Activated T-cell treated with anti-CD3 and anti-CD28 coated beads, Interleukin-2, amount 50 U/mL, for 4 hours (primary cell): Measurements from ENCODE around the gene LTBP1. TPM values are rescaled to one million over a fixed set of nuclear protein-coding genes. Genes with fewer than 3 reads are reported as not detected.

Experiments
- ATAC-seq, 2 donors: fragments of 200-7000 bp; cut with Tn5 transposase; one replicate each; pipeline ENCODE4 v1.10.0; 2021
- DNase-seq: peaks from one replicate; pipeline ENCODE4 v3.0.0-alpha.2; 2020
- H3K27me3 Mint-ChIP-seq: one replicate; pipeline ENCODE4 v1.8.0; 2021; ENCODE audit warnings: low read depth, mixed read lengths
- H3K36me3 Mint-ChIP-seq: one replicate; pipeline ENCODE4 v1.8.0; 2022; ENCODE audit warnings: mixed read lengths; ENCODE audit not compliant: insufficient read depth
- H3K4me1 Mint-ChIP-seq: one replicate; pipeline ENCODE4 v1.8.0; 2021; ENCODE audit warnings: low read depth, mixed read lengths
- H3K4me3 Mint-ChIP-seq: one replicate; pipeline ENCODE4 v1.8.0; 2021; ENCODE audit warnings: mild to moderate bottlenecking, moderate library complexity, mixed read lengths
- H3K9me3 Mint-ChIP-seq: one replicate; pipeline ENCODE4 v1.8.0; 2021; ENCODE audit warnings: mixed read lengths
- total RNA-seq, 3 donors: library from RNA; stranded (reverse); gene quantifications; one replicate each; pipeline ENCODE4 v1.2.1, GENCODE V29; 2021

The LTBP1 gene
- total RNA-seq, 3 donors from 2014 or later = 0.21 to 0.33 (median 0.22) TPM

GRCh38 chr2:33021542-33022227 lies 74.9 kb downstream of the LTBP1 start:
- Mint-ChIP-seq H3K9me3 (no peaks in the 10 kb centered on the region), H3K4me3 (no peak overlapping the region), H3K27me3 (peaks cover 20% of the 10 kb centered on the region), H3K36me3 (no peaks in the 10 kb centered on the region), H3K4me1 (no peaks in the 10 kb centered on the region)
- ATAC-seq = no peak
- DNase-seq = no peak

- H3K9me3 Mint-ChIP-seq = no peaks in the 10 kb centered on the region
Measured at GRCh38 chr2:33022395-33022985, 75.7 kb downstream of the LTBP1 start.

DNA sequence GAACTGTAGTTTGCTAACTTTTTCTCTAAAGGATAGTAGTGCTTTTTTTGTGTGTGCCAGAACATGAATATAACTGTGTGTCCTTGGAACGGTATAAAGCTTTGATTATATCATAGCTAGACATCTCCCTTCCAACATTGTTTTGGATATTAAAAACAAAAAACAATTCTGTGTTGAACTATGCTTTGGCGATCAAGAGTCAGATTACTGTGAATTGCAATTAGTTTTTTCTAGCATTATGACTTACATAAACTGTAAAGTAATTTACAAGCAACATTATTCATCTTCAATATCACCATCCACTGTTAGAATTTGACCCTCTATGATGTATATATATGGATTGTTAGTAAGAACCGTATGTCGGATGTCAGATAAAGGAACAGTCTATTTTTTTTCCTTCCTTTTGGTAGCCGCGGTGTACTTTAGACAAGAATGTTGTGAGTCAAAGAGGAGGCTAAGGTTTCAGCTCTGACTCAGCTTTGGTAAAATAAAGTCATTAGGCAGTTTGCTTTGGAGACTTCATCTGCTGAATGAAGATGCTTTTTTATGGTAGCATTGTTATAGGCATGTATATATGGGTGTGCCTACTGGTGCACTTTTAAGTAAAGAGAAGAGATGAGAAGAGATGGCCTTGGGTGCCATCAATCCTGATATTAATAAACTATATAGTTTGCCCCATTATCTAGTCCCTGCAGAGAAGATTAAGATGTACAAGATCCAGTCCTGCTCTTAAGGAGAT lies 76.4 kb downstream of the LTBP1 start:
- Mint-ChIP-seq H3K4me3 (no peak overlapping the region), H3K4me1 (no peaks in the 10 kb centered on the region), H3K36me3 (no peaks in the 10 kb centered on the region), H3K9me3 (no peaks in the 10 kb centered on the region), H3K27me3 (peaks cover 24% of the 10 kb centered on the region)
- no peak for ATAC-seq
- no peak for DNase-seq

More at GRCh38 chr2:33022395-33022985, 75.7 kb downstream of the LTBP1 start:
- Mint-ChIP-seq H3K36me3 (no peaks in the 10 kb centered on the region), H3K27me3 (peaks cover 22% of the 10 kb centered on the region), H3K4me3 (no peak overlapping the region), H3K4me1 (no peaks in the 10 kb centered on the region)
- ATAC-seq (no peak), DNase-seq (no peak)

DNA sequence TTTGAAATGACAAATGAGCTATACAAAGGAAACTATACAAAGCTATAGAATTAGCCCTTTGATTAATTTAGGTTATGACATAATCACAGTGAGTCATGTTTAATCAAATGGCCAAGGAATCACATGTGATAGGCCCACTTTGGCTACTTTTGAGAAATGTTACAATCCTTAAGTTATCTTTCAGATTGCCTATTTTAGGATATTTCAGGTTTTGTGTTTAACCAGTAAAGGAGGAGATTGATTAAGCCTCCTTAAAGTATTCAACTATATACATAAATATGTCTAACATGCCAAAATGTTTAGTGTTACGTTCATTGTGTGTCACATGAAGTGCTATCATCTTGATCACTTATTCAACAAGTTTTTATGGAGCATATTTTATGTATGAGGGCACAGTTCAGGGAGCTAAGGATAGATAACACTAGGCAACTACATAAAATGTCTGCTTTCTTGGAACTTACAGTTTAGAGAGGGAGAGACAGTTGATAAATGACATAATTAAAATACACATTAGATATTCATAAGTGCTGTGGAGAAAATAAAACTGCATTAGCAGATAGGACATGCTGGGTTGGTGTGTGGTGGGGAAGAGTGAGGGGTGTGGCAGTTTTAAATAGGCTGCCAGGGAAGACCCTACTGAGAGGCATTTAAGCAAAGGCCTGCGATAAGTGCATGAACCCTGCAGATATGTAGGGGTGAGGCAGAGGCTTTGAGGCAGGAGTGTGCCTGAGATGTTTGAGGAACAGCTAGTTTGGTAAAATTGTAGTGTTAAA lies 77.2 kb downstream of the LTBP1 start:
- Mint-ChIP-seq H3K9me3 (no peaks in the 10 kb centered on the region), H3K27me3 (peaks cover 24% of the 10 kb centered on the region), H3K4me1 (no peaks in the 10 kb centered on the region), H3K4me3 (no peak overlapping the region), H3K36me3 (no peaks in the 10 kb centered on the region)
- ATAC-seq (no peak), DNase-seq (no peak)

GRCh38 chr2:33024758-33025157 lies 78.0 kb downstream of the LTBP1 start:
- DNase-seq (no peak), ATAC-seq (no peak)
- Mint-ChIP-seq H3K4me3 (no peak overlapping the region), H3K4me1 (no peaks in the 10 kb centered on the region), H3K27me3 (peaks cover 24% of the 10 kb centered on the region), H3K9me3 (no peaks in the 10 kb centered on the region), H3K36me3 (no peaks in the 10 kb centered on the region)

DNA sequence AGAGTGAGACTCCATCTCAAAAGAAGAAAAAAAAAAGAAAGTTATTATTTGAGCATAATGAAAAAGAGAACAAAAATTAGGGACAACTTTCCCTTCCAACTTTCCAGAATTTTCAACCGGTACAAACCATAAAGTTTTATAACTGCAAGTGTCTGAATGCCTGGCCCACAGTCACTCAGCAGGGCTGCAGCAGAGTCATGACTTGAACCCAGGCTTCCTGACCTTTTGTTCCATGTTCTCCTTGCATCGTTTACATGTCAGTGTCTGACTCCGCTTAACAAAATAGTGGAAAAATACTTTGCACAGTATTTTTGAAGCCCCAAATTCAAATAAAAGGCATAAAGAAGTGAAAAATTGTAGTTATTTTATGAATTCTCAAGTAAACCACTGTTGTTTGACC lies 82.7 kb downstream of the LTBP1 start:
- H3K36me3 Mint-ChIP-seq = no peaks in the 10 kb centered on the region
- ATAC-seq = no peak
- no peaks in the 10 kb centered on the region for H3K9me3 Mint-ChIP-seq
- no peak overlapping the region for H3K4me3 Mint-ChIP-seq
- H3K27me3 Mint-ChIP-seq = peaks cover 6% of the 10 kb centered on the region
- no peak for DNase-seq
- no peaks in the 10 kb centered on the region for H3K4me1 Mint-ChIP-seq

GRCh38 chr2:33029926-33030325 lies 83.2 kb downstream of the LTBP1 start:
- H3K27me3 Mint-ChIP-seq = peaks cover 6% of the 10 kb centered on the region
- H3K4me3 Mint-ChIP-seq = no peak overlapping the region
- DNase-seq (no peak), ATAC-seq (no peak)
- H3K9me3 Mint-ChIP-seq = no peaks in the 10 kb centered on the region
- no peaks in the 10 kb centered on the region for H3K4me1 Mint-ChIP-seq
- H3K36me3 Mint-ChIP-seq = no peaks in the 10 kb centered on the region

DNA sequence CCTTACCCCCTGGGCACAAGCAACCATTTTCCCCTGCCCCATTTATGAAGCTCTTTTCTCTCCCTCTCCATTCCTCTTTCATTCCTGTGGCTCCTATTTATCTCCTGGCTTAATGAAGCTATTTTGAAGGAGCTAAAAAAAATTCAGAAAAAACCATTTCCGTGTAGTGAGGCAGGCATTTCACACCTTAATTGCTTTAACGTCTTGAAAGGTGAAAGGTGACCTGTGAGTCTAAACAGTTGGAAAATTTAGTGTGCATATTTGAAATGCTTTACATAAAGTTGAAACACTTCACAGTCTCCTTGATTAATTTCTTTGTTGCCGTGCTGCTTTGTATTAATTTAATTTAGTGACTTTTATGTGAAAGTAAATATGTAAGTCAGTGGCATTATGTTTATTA lies 83.6 kb downstream of the LTBP1 start:
- Mint-ChIP-seq H3K4me1 (no peaks in the 10 kb centered on the region), H3K36me3 (no peaks in the 10 kb centered on the region), H3K27me3 (peaks cover 6% of the 10 kb centered on the region), H3K9me3 (no peaks in the 10 kb centered on the region), H3K4me3 (no peak overlapping the region)
- DNase-seq (no peak), ATAC-seq (no peak)

- Mint-ChIP-seq H3K27me3 (peaks cover 8% of the 10 kb centered on the region), H3K9me3 (no peaks in the 10 kb centered on the region), H3K4me1 (no peaks in the 10 kb centered on the region), H3K4me3 (no peak overlapping the region), H3K36me3 (no peaks in the 10 kb centered on the region)
- DNase-seq = no peak
- no peak for ATAC-seq
Measured at GRCh38 chr2:33032245-33032644, 85.5 kb downstream of the LTBP1 start.

DNA sequence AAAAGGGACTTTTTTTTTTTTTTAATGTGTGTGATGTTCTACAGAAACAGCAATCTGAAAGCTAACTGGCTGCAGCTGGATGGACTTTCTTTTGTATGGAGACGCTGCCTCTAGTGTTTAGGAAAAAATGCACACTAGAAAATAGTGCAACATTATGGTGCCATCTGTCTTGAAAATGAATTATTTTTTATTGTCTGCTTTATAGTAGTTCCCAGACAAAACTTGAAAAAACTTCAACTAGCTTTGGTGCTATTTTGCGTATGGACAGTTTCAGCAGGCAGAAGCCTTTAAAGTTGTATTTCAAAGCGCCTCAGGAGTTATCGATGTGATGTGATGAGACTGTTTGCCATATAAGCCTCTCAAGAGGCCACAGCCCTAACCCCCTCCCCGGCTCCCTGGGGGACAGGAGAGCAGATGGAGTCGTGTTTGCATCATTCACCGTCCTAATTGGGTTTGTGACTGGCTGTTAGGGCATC lies 86.9 kb downstream of the LTBP1 start:
- no peaks in the 10 kb centered on the region for H3K4me1 Mint-ChIP-seq
- H3K36me3 Mint-ChIP-seq = no peaks in the 10 kb centered on the region
- ATAC-seq (no peak), DNase-seq (no peak)
- no peak overlapping the region for H3K4me3 Mint-ChIP-seq
- H3K27me3 Mint-ChIP-seq = peaks cover 4% of the 10 kb centered on the region
- H3K9me3 Mint-ChIP-seq = no peaks in the 10 kb centered on the region

GRCh38 chr2:33034784-33035183 lies 88.0 kb downstream of the LTBP1 start:
- ATAC-seq = no peak
- H3K4me3 Mint-ChIP-seq = no peak overlapping the region
- no peaks in the 10 kb centered on the region for H3K4me1 Mint-ChIP-seq
- H3K27me3 Mint-ChIP-seq = peaks cover 4% of the 10 kb centered on the region
- H3K9me3 Mint-ChIP-seq = no peaks in the 10 kb centered on the region
- no peaks in the 10 kb centered on the region for H3K36me3 Mint-ChIP-seq
- DNase-seq = no peak

GRCh38 chr2:33038230-33038629 lies 91.5 kb downstream of the LTBP1 start:
- no peak for ATAC-seq
- no peaks in the 10 kb centered on the region for H3K9me3 Mint-ChIP-seq

DNA sequence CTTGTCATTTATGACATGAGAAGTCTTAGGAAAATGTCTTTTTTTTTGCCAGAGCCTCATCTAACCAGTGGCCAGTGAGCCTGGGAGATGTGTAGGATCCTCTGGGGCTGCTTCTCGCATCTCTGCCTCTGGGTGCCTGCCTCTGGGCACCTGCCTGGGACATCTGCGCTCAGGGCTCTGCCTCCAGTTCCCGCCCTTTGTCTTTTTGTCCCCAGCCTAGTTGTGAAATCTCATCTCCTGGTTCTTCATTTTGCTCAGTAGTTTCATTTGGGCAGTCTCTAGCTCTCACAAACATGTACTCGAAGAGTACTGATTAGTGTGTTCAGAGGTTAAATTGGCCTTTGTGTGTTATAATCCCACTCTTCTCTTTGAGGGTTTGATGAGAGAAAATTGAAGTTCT lies 92.0 kb downstream of the LTBP1 start:
- H3K4me1 Mint-ChIP-seq = no peaks in the 10 kb centered on the region
- no peaks in the 10 kb centered on the region for H3K9me3 Mint-ChIP-seq
- DNase-seq = no peak
- no peaks in the 10 kb centered on the region for H3K36me3 Mint-ChIP-seq
- peaks cover 3% of the 10 kb centered on the region for H3K27me3 Mint-ChIP-seq
- no peak overlapping the region for H3K4me3 Mint-ChIP-seq
- no peak for ATAC-seq

More at GRCh38 chr2:33038230-33038629, 91.5 kb downstream of the LTBP1 start:
- no peak overlapping the region for H3K4me3 Mint-ChIP-seq
- no peaks in the 10 kb centered on the region for H3K36me3 Mint-ChIP-seq
- H3K27me3 Mint-ChIP-seq = peaks cover 2% of the 10 kb centered on the region
- no peak for DNase-seq
- no peaks in the 10 kb centered on the region for H3K4me1 Mint-ChIP-seq

GRCh38 chr2:33040541-33040940 lies 93.8 kb downstream of the LTBP1 start:
- H3K4me1 Mint-ChIP-seq = no peaks in the 10 kb centered on the region
- no peaks in the 10 kb centered on the region for H3K9me3 Mint-ChIP-seq
- H3K27me3 Mint-ChIP-seq = peaks cover 3% of the 10 kb centered on the region
- no peak for ATAC-seq
- no peak overlapping the region for H3K4me3 Mint-ChIP-seq
- H3K36me3 Mint-ChIP-seq = no peaks in the 10 kb centered on the region
- no peak for DNase-seq
